BLaER1 treated with 17β-estradiol and CSF1 and Interleukin-3, amounts not matched to agents 10 nM and 100 nM (cell line): ENCODE results near the gene PDCL2.
"Not testable (repeated sequence)": the region's sequence is repeated elsewhere in the genome, so short reads cannot be mapped to it uniquely, and the experiment has no call there.

Experiments
- H3K27ac ChIP-seq, 11 experiments: shearing (Covaris generic); formaldehyde crosslinking; 2 replicates each; pipeline ENCODE4 v1.8.1; 2022
- H3K27me3 ChIP-seq, 11 experiments: shearing (Covaris generic); formaldehyde crosslinking; 2 replicates each; pipeline ENCODE4 v1.8.1; 2022
- H3K36me3 ChIP-seq, 11 experiments: shearing (Covaris generic); formaldehyde crosslinking; 2 replicates each; pipeline ENCODE4 v1.8.1; 2022
- H3K4me1 ChIP-seq, 10 experiments: shearing (Covaris generic); formaldehyde crosslinking; 2 replicates each; pipeline ENCODE4 v1.8.1; 2022
- H3K4me2 ChIP-seq, 11 experiments: shearing (Covaris generic); formaldehyde crosslinking; 2 replicates each; pipeline ENCODE4 v1.8.1; 2022
- H3K4me3 ChIP-seq, 10 experiments: shearing (Covaris generic); formaldehyde crosslinking; 2 replicates each; pipeline ENCODE4 v1.8.1; 2022
- H3K9ac ChIP-seq, 11 experiments: shearing (Covaris generic); formaldehyde crosslinking; 2 replicates each; pipeline ENCODE4 v1.8.1; 2022
- H3K9me3 ChIP-seq, 11 experiments: shearing (Covaris generic); formaldehyde crosslinking; replicated peaks in 1 of 11; 2 replicates each; pipeline ENCODE4 v1.8.1; 2022
- H4K20me1 ChIP-seq, 11 experiments: shearing (Covaris generic); formaldehyde crosslinking; 2 replicates each; pipeline ENCODE4 v1.8.1; 2022
- Cebpa-rat ChIP-seq, 11 experiments: shearing (Covaris generic); IDR thresholded peaks; 2 replicates each; pipeline ENCODE4 v1.8.1; 2022

Gene PDCL2

GRCh38 chr4:55568905-55569504 is 23.0 kb downstream of the PDCL2 start:
- no peak for TF ChIP-seq Cebpa-rat (IDR thresholded peaks at IDR 0.05)
- H3K9ac ChIP-seq = no peak overlapping the region
- H3K9me3 ChIP-seq = peaks cover 0 to 11% (median 5%) of the 10 kb centered on the region in 11 experiments; a peak in 8 of 22 replicates
- H3K27ac ChIP-seq = no peak overlapping the region
- peaks cover 0 to 27% (median 0%) of the 10 kb centered on the region in 10 experiments; a peak in 5 of 20 replicates for H3K4me1 ChIP-seq
- H3K36me3 ChIP-seq = no peaks in the 10 kb centered on the region
- H3K27me3 ChIP-seq = no peaks in the 10 kb centered on the region
- H3K4me2 ChIP-seq = no peak overlapping the region
- H4K20me1 ChIP-seq = no peaks in the 10 kb centered on the region
- no peak overlapping the region for H3K4me3 ChIP-seq

DNA sequence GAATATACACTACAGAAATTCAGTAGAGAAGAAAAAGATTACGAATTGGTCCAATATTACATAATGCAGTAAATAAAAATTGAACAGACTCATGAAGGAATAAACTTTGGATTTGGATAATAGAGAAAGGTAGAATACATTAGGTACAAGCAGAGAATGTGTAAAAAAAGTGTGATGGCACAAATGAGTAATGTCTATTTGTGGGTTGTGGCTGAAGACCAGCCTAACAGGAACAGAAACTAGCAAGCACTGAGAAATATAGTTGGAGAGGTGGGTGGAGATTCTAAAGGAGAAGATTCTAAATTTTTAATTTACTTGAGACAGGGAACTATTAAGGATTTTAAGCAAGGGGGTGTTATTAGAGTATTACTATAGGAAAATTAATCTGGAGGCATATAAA is 30.2 kb downstream of the PDCL2 start:
- Histone ChIP-seq H3K4me2 (peak overlapping the region in 6 of 11 experiments; percentile 17 to 70 (median 51); a peak in 10 of 22 replicates), H3K27ac (peak overlapping the region in 2 of 11 experiments; percentile 10 to 43; a peak in 3 of 22 replicates), H3K27me3 (no peaks in the 10 kb centered on the region), H4K20me1 (no peaks in the 10 kb centered on the region), H3K36me3 (no peaks in the 10 kb centered on the region), H3K9me3 (peaks cover 0 to 30% (median 11%) of the 10 kb centered on the region in 11 experiments; a peak in 14 of 22 replicates), H3K4me1 (peaks cover 0 to 42% (median 9%) of the 10 kb centered on the region in 10 experiments; a peak in 12 of 20 replicates), H3K4me3 (no peak overlapping the region), H3K9ac (no peak overlapping the region; a peak in 1 of 22 replicates)
- no peak for TF ChIP-seq Cebpa-rat (IDR thresholded peaks at IDR 0.05)

DNA sequence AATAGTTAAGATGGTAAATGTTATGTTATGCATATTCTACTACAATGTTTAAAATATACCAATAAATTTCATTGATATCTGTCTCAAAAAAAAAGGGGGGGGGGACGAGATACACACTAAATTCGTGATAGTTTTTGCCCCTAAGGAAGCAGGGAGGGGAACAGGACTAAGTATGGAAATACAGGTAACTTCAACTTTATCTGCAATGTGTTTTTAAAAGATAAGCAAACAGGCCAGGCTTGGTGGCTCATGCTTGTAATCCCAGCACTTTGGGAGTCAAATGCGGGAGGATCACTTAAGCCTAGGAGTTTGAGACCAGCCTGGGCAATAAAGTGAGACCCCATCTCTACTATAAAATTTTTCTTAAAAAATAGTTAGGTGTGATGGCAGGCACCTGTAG is 31.9 kb downstream of the PDCL2 start:
- Histone ChIP-seq H3K9ac (no peak overlapping the region), H3K9me3 (peaks cover 0 to 20% (median 6%) of the 10 kb centered on the region in 11 experiments; a peak in 14 of 22 replicates), H3K4me2 (no peak overlapping the region), H3K4me3 (no peak overlapping the region), H3K27ac (no peak overlapping the region), H3K36me3 (no peaks in the 10 kb centered on the region), H4K20me1 (no peaks in the 10 kb centered on the region), H3K27me3 (no peaks in the 10 kb centered on the region), H3K4me1 (peaks cover 0 to 36% (median 9%) of the 10 kb centered on the region in 10 experiments; a peak in 12 of 20 replicates)
- no peak for TF ChIP-seq Cebpa-rat (IDR thresholded peaks at IDR 0.05)

- Histone ChIP-seq H3K4me1 (no peaks in the 10 kb centered on the region), H4K20me1 (no peaks in the 10 kb centered on the region), H3K9me3 (peaks cover 6 to 27% (median 12%) of the 10 kb centered on the region in 11 experiments; a peak in 18 of 22 replicates), H3K4me3 (no peak overlapping the region), H3K9ac (no peak overlapping the region), H3K4me2 (no peak overlapping the region), H3K27ac (no peak overlapping the region), H3K36me3 (no peaks in the 10 kb centered on the region), H3K27me3 (no peaks in the 10 kb centered on the region)
- TF ChIP-seq Cebpa-rat (IDR thresholded peaks at IDR 0.05) = no peak
Observed at GRCh38 chr4:55554453-55555030, 37.5 kb downstream of the PDCL2 start.

DNA sequence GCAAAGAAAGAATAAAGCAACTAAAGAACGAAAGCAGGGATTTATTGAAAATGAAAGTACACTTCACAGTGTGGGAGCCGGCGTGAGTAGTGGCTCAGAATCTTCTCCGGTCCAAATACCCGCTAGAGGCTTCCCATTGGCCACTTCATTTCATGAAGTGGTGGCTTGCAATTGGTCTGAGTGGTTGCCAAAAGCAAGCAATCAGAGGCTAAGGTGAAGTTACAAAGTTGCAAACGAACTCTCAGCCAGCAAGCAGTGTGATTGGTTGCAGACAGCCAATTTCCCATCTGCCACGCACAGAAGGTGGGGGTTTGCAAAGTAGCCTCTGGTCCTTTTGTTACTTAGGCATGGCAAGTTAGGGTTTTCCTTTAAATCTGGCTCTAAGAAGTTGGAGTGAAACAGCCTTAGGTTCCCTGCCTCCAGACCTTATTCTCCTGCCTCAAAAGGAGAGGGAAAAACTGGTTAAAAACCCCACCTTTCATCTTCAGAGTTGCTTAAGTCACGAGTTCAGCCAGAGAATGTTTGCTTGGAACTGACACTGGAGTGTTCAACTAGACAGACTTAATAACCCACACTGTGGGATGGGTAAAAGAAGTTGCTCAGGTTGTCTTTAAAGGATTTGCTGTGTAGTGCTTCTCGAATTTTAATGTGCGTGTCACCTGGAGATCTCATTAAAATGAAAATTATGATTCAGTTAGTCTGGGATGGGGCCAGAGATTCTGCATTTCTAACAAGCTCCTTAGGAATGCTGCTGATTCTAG is 38.4 kb downstream of the PDCL2 start:
- Histone ChIP-seq H3K4me2 (no peak overlapping the region), H4K20me1 (no peaks in the 10 kb centered on the region), H3K36me3 (no peaks in the 10 kb centered on the region), H3K4me1 (peaks cover 0 to under 1% (median 0%) of the 10 kb centered on the region in 10 experiments; a peak in 1 of 20 replicates), H3K4me3 (no peak overlapping the region), H3K9me3 (peaks cover 6 to 24% (median 12%) of the 10 kb centered on the region in 11 experiments; a peak in 18 of 22 replicates), H3K27me3 (no peaks in the 10 kb centered on the region), H3K27ac (no peak overlapping the region), H3K9ac (no peak overlapping the region)
- no peak for TF ChIP-seq Cebpa-rat (IDR thresholded peaks at IDR 0.05)

GRCh38 chr4:55551964-55552363 is 40.1 kb downstream of the PDCL2 start:
- not testable (repeated sequence) for H3K27me3 ChIP-seq, H3K27ac ChIP-seq, H3K4me2 ChIP-seq, H3K36me3 ChIP-seq, H3K9ac ChIP-seq, H3K4me3 ChIP-seq, H4K20me1 ChIP-seq
- Histone ChIP-seq H3K4me1 (peaks cover 10 to 14% (median 12%) of the 10 kb centered on the region in 10 experiments; a peak in 19 of 20 replicates), H3K9me3 (peaks cover 4 to 11% (median 7%) of the 10 kb centered on the region in 11 experiments; a peak in 14 of 22 replicates)

DNA sequence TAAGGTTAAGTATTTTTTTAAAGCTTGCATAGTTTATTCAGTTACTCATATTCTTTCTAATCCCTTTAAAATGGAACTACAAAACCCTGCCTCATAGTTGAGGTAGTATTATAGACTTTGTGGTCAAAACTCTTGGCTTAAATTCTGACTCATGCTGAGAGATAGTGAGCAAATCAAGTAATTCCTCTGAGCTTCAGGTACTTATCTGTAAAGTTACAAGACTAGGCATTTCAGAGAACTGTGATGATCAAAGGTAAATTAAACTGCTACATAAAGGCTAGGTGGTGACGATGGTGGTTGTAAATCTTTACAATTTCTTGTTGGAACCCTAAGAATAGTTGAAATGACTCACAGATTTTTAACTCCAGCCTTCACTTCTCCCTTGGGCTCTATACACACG is 42.2 kb downstream of the PDCL2 start:
- H3K27ac ChIP-seq = no peak overlapping the region
- H3K4me2 ChIP-seq = no peak overlapping the region
- H3K9ac ChIP-seq = no peak overlapping the region
- peaks cover 14 to 19% (median 17%) of the 10 kb centered on the region in 10 experiments for H3K4me1 ChIP-seq
- H3K9me3 ChIP-seq = peaks cover 4 to 11% (median 7%) of the 10 kb centered on the region in 11 experiments; a peak in 14 of 22 replicates
- H3K4me3 ChIP-seq = no peak overlapping the region
- H4K20me1 ChIP-seq = peaks cover 0 to 7% (median 5%) of the 10 kb centered on the region in 11 experiments; a peak in 11 of 22 replicates
- no peak for TF ChIP-seq Cebpa-rat (IDR thresholded peaks at IDR 0.05)
- no peaks in the 10 kb centered on the region for H3K36me3 ChIP-seq
- H3K27me3 ChIP-seq = no peaks in the 10 kb centered on the region

GRCh38 chr4:55547918-55548317 is 44.1 kb downstream of the PDCL2 start:
- Histone ChIP-seq H3K27ac (peak overlapping the region in 7 of 11 experiments; percentile 92 to 96 (median 94); a peak in 11 of 22 replicates), H3K27me3 (no peaks in the 10 kb centered on the region), H3K4me2 (peak overlapping the region; percentile 85 to 98 (median 87); a peak in 21 of 22 replicates), H3K4me3 (peak overlapping the region; percentile 56 to 92 (median 82)), H4K20me1 (peaks cover 7 to 27% (median 23%) of the 10 kb centered on the region in 11 experiments; a peak in 19 of 22 replicates), H3K9ac (peak overlapping the region in 10 of 11 experiments; percentile 91 to 96 (median 95); a peak in 19 of 22 replicates), H3K4me1 (peaks cover 26 to 37% (median 32%) of the 10 kb centered on the region in 10 experiments), H3K9me3 (peaks cover 4 to 11% (median 7%) of the 10 kb centered on the region in 11 experiments; a peak in 14 of 22 replicates), H3K36me3 (peaks cover 0 to 2% (median 0%) of the 10 kb centered on the region in 11 experiments; a peak in 1 of 22 replicates)
- no peak for TF ChIP-seq Cebpa-rat (IDR thresholded peaks at IDR 0.05)

- H3K9ac ChIP-seq = peak overlapping the region; percentile 91 to 96 (median 95); a peak in 21 of 22 replicates
- peaks cover 4 to 9% (median 7%) of the 10 kb centered on the region in 11 experiments; a peak in 14 of 22 replicates for H3K9me3 ChIP-seq
- peak overlapping the region; percentile 85 to 98 (median 87) for H3K4me2 ChIP-seq
- H3K4me1 ChIP-seq = peaks cover 26 to 41% (median 32%) of the 10 kb centered on the region in 10 experiments
- H3K27me3 ChIP-seq = no peaks in the 10 kb centered on the region
- peaks cover 12 to 32% (median 28%) of the 10 kb centered on the region in 11 experiments; a peak in 19 of 22 replicates for H4K20me1 ChIP-seq
- peak overlapping the region; percentile 80 to 96 (median 94); a peak in 21 of 22 replicates for H3K27ac ChIP-seq
- H3K4me3 ChIP-seq = peak overlapping the region; percentile 56 to 92 (median 82)
- TF ChIP-seq Cebpa-rat (IDR thresholded peaks at IDR 0.05) = no peak
- H3K36me3 ChIP-seq = peaks cover 0 to 6% (median 0%) of the 10 kb centered on the region in 11 experiments; a peak in 3 of 22 replicates
Observed at GRCh38 chr4:55547466-55547770, 44.6 kb downstream of the PDCL2 start.
